ENCODE data around the gene PRKCA.
"Not testable (repeated sequence)": the region's sequence is repeated elsewhere in the genome, so short reads cannot be mapped to it uniquely, and the experiment has no call there.

Gene PRKCA

DNA sequence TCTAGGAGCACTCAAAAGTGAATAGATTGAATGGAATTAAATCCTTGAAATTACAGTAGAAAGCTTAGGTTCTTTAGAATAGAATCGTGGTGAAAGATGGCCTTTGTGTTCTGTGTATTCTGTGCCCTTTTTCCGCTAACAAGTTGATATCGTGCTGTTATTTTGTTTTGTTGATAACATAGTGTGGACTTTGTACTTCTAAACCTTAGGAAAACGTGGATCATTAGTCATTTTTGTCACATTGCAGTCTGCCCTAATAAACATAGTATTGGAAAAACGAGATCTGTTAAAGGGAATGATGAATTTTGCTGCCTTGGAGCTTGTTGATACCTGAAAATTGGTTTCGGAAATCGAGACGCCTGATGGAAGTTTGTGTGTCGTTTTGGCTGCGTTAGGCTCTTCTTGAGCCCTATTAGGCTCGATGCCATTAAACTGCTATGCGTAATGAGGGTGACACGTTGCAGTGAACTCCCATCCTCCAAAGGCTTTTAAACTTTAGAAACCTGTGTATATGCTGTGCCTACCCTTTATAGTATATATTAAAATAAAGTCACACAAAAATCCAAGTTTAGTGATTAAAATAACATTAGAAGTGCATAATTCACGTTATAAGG lies 145.7 kb downstream of the PRKCA start:
- DNase-seq (ENCODE audit: low read depth) = no peak
- no peak overlapping the region for H3K4me3 ChIP-seq (ENCODE audit: low read length)
- TF ChIP-seq, protein P1, sequence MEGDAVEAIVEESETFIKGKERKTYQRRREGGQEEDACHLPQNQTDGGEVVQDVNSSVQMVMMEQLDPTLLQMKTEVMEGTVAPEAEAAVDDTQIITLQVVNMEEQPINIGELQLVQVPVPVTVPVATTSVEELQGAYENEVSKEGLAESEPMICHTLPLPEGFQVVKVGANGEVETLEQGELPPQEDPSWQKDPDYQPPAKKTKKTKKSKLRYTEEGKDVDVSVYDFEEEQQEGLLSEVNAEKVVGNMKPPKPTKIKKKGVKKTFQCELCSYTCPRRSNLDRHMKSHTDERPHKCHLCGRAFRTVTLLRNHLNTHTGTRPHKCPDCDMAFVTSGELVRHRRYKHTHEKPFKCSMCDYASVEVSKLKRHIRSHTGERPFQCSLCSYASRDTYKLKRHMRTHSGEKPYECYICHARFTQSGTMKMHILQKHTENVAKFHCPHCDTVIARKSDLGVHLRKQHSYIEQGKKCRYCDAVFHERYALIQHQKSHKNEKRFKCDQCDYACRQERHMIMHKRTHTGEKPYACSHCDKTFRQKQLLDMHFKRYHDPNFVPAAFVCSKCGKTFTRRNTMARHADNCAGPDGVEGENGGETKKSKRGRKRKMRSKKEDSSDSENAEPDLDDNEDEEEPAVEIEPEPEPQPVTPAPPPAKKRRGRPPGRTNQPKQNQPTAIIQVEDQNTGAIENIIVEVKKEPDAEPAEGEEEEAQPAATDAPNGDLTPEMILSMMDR (conservative IDR thresholded peaks at IDR 0.05; ENCODE audit: low read depth, low read length) = no peak

DNA sequence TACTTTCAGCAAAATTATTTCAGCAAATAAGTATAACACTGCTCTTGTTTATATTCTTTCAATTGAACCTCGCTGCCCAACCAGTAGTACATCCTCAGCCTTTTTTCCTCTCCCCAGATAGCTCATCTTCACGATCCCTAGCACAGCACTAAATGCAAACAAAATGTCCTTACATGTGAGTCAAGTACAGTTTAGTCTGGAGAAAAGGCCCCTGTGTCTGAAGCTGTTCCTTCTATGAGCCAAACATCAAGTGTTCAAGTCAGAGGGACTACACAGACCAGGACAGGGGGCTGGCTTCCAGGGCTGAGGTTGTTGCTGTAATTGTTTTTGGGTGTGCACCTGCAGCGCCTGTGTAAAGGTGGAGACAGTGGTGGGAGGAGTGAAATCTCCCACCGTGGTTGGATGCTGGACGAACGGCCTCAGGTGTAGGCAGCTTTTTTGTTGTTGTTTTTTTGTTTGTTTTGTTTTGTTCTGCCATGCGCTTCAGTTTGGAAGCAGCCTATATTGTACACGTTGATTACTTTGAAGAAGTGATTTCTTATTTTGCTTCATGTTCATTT lies 147.1 kb downstream of the PRKCA start:
- DNase-seq (ENCODE audit: low read depth) = no peak
- no peak overlapping the region for H3K4me3 ChIP-seq (ENCODE audit: low read length)
- TF ChIP-seq, protein P1 (conservative IDR thresholded peaks at IDR 0.05; ENCODE audit: low read depth, low read length) = no peak

- no peak for DNase-seq (ENCODE audit: low read depth)
- TF ChIP-seq, protein P1 (conservative IDR thresholded peaks at IDR 0.05; ENCODE audit: low read depth, low read length) = no peak
- no peak overlapping the region for H3K4me3 ChIP-seq (ENCODE audit: low read length)
Observed at GRCh38 chr17:66450008-66450851, 147.8 kb downstream of the PRKCA start.

DNA sequence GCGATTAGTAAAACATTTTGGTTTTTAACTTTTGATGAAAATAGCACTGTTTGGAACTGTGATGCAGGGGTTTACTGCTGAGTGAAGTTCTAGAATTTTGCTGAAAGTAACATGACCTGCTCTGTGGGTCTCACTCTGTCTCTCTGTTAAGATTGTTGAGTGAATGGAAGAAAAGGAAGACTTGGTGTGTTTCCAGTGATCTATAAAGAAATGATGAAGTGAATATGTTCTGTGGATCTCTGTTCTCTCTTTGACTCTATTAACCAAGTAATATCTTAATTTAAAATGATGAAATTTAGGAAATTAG lies 148.4 kb downstream of the PRKCA start:
- H3K4me3 ChIP-seq (ENCODE audit: low read length) = no peak overlapping the region
- TF ChIP-seq, protein P1 (conservative IDR thresholded peaks at IDR 0.05; ENCODE audit: low read depth, low read length) = no peak
- DNase-seq (ENCODE audit: low read depth) = no peak

DNA sequence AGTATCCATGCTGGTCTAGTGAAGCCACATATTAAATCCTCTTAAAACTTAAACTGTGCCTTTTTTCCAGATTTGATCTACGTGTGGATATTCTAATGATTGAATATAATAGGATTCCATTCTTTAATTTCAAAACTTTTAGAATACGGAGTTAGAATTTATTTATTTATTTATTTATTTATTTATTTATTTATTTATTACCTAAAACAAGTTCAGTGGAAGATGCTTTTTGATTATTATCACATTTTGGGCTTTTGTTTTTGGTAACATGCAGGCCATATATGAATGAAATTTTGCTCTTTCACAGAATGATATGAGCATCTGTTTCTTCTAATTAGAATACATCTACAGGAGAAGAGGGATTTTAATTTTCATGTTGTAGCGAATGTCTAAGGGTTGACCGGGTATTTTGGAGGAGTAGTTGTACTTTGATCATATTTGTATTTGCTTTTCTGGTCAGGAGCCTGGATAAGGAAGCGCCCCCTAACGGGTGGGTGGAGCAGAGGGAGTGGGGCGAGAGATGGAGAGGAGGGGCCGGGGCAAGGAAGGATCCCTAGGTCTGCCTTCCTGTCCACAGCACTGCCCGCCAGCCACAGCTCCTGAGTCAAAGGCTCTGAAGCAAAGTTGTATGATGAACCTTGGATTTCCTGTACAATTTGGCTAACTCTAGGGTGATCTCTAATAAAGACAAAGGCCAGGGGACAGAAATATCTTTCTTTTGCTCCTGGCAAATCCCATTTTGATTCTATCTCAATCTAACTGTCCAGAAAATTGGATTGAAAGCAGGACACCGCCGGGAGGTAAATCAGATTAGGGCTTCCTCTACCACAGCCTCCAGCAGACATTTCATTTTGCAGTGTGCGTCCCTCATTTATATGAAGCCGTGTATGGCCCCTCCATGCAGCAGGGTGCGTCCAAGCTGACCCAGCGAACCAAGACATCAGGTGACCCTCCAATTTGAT lies 149.1 kb downstream of the PRKCA start:
- no peak for DNase-seq (ENCODE audit: low read depth)
- H3K4me3 ChIP-seq (ENCODE audit: low read length) = no peak overlapping the region
- TF ChIP-seq, protein P1 (conservative IDR thresholded peaks at IDR 0.05; ENCODE audit: low read depth, low read length) = peak; percentile 44

DNA sequence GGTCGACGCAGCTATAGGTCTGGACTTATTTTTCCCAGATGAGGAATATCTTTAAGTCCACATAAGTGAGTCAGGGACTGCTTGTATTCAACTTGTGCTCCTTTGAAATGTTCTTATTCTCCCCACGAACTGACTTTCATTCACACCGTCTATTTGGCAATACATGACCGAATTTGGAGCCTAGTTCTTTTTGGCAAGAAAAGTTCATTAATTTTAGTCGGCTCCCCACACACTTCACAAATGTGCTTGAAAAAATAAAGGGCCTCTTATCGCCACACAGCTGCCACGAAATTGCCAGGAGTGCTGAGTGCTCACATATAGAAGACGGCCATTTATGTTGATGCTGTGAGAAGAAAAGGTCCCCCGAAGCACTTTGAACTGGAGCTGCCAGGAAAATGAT lies 152.6 kb downstream of the PRKCA start:
- TF ChIP-seq, protein P1 (conservative IDR thresholded peaks at IDR 0.05; ENCODE audit: low read depth, low read length) = no peak
- no peak overlapping the region for H3K4me3 ChIP-seq (ENCODE audit: low read length)
- no peak for DNase-seq (ENCODE audit: low read depth)

GRCh38 chr17:66457499-66457898 lies 155.1 kb downstream of the PRKCA start:
- not testable (repeated sequence) for H3K4me3 ChIP-seq (ENCODE audit: low read length); DNase-seq (ENCODE audit: low read depth)

Measured in retinal pigment epithelial cell (primary cell).